Naive thymus-derived CD4-positive, alpha-beta T cell (primary cell): ENCODE measurements around the gene EXD3. TPM values are rescaled to one million over a fixed set of nuclear protein-coding genes. Genes with fewer than 3 reads are reported as not detected.

Experiments used
- ATAC-seq: fragments of 150-1000 bp; cut with Tn5 transposase; 2 replicates; pipeline ENCODE4 v1.10.0; 2021; ENCODE audit warnings: mild to moderate bottlenecking, moderate library complexity
- CTCF ChIA-PET: fragments of 350-600 bp; sonication (Branson Sonifier 250); formaldehyde crosslinking; loops from one replicate; lab custom pipeline; 2021; ENCODE audit warnings: antibody characterized with exemption; lab: Charles Lee
- POLR2A ChIA-PET: fragments of 350-600 bp; sonication (Branson Sonifier 250); formaldehyde crosslinking; loops from one replicate; lab custom pipeline; 2021; ENCODE audit warnings: antibody characterized with exemption, inconsistent platforms; lab: Charles Lee
- DNase-seq, 9 donors: peaks; one replicate each; pipeline versions ENCODE4 v3.0.0 to v3.0.0-alpha.2; 2020 to 2022; ENCODE audit warnings: mixed read lengths in 1 of 9
- H3K27ac ChIP-seq: one replicate; pipeline ENCODE4 v1.7.0; 2013; ENCODE audit warnings: mild to moderate bottlenecking, low read depth, low read length, moderate library complexity
- H3K27me3 ChIP-seq, 2 donors: one replicate each; pipeline ENCODE4 v1.7.0; 2013; ENCODE audit warnings: low read length in 2 of 2, mild to moderate bottlenecking in 2 of 2, moderate library complexity in 2 of 2; ENCODE audit not compliant: control insufficient read depth in 2 of 2, insufficient read depth in 2 of 2
- H3K36me3 ChIP-seq, 3 experiments: 1 replicate in 2 of 3; 2 replicates in 1 of 3; pipeline ENCODE4 v1.7.0; 2013; ENCODE audit warnings: low read length in 3 of 3, mild to moderate bottlenecking in 3 of 3, moderate library complexity in 1 of 3; ENCODE audit not compliant: insufficient read depth in 3 of 3, control insufficient read depth in 2 of 3
- H3K4me1 ChIP-seq, 2 donors: one replicate each; pipeline ENCODE4 v1.7.0; 2013; ENCODE audit warnings: low read length in 2 of 2, mild to moderate bottlenecking in 2 of 2, moderate library complexity in 1 of 2; ENCODE audit not compliant: control insufficient read depth in 2 of 2, insufficient read depth in 2 of 2
- H3K4me3 ChIP-seq: 2 replicates; pipeline ENCODE4 v1.7.0; 2013; ENCODE audit warnings: mild to moderate bottlenecking, low read length
- H3K9me3 ChIP-seq, 3 experiments: 1 replicate in 2 of 3; 2 replicates in 1 of 3; pipeline ENCODE4 v1.7.0; 2013; ENCODE audit warnings: low read length in 3 of 3; ENCODE audit not compliant: control insufficient read depth in 2 of 3
- H3K27ac Mint-ChIP-seq, 9 donors: one replicate each; pipeline ENCODE4 v1.8.0; 2020 to 2022; ENCODE audit warnings: mixed read lengths in 9 of 9, mild to moderate bottlenecking in 8 of 9, moderate library complexity in 5 of 9, inconsistent platforms in 2 of 9
- H3K27me3 Mint-ChIP-seq, 5 donors: one replicate each; pipeline ENCODE4 v1.8.0; 2021 to 2022; ENCODE audit warnings: mixed read lengths in 5 of 5, mild to moderate bottlenecking in 1 of 5
- H3K36me3 Mint-ChIP-seq, 5 donors: one replicate each; pipeline ENCODE4 v1.8.0; 2020 to 2022; ENCODE audit warnings: mixed read lengths in 5 of 5, mild to moderate bottlenecking in 3 of 5, inconsistent platforms in 1 of 5
- H3K4me1 Mint-ChIP-seq, 7 donors: one replicate each; pipeline ENCODE4 v1.8.0; 2020 to 2022; ENCODE audit warnings: mixed read lengths in 7 of 7, mild to moderate bottlenecking in 3 of 7, inconsistent platforms in 1 of 7
- H3K4me3 Mint-ChIP-seq, 10 donors: one replicate each; pipeline ENCODE4 v1.8.0; 2020 to 2022; ENCODE audit warnings: mild to moderate bottlenecking in 10 of 10, mixed read lengths in 10 of 10, moderate library complexity in 6 of 10, inconsistent platforms in 2 of 10
- H3K9me3 Mint-ChIP-seq, 11 donors: one replicate each; pipeline ENCODE4 v1.8.0; 2020 to 2022; ENCODE audit warnings: mixed read lengths in 11 of 11, mild to moderate bottlenecking in 4 of 11, inconsistent platforms in 1 of 11, moderate library complexity in 1 of 11
- intact Hi-C, 2 donors: fragments of 100-400 bp; cut with micrococcal nuclease; formaldehyde crosslinking; loops; one replicate each; pipeline ENCODE4 v1.15.1; 2023
- polyA plus RNA-seq, 2 donors: library from polyadenylated mRNA; unstranded; fragments of 300-500 nt; fragmentation: Illumina TruSeq; gene quantifications; one replicate each; pipeline ENCODE4 v1.2.3, GENCODE V29; 2021
- total RNA-seq, 6 experiments: library from RNA in 5 of 6; stranded (reverse) in 5 of 6; gene quantifications; 1 replicate in 5 of 6; 2 replicates in 1 of 6; pipeline ENCODE4 v1.2.3 and lab custom pipeline; 2021 to 2026

EXD3 gene
- total and polyA plus RNA-seq, 7 experiments from 2014 or later, result 3.5 to 27.2 (median 23.4) TPM

- no peaks in the 10 kb centered on the region for H3K36me3 ChIP-seq
- H3K27me3 ChIP-seq, result no peaks in the 10 kb centered on the region
- Mint-ChIP-seq H3K9me3 (no peaks in the 10 kb centered on the region), H3K36me3 (no peaks in the 10 kb centered on the region), H3K27me3 (peaks cover 0 to 3% (median 0%) of the 10 kb centered on the region in 5 donors), H3K4me3 (peak overlapping the region in 2 of 10 donors; percentile 35 to 63), H3K27ac (no peak overlapping the region), H3K4me1 (peaks cover 0 to 7% (median 5%) of the 10 kb centered on the region in 7 donors)
- DNase-seq, result no peak
- intact Hi-C loops, result no loop called here
- peaks cover 0 to 10% of the 10 kb centered on the region in 2 donors for H3K4me1 ChIP-seq
- ChIA-PET CTCF (no interaction called here), POLR2A (no interaction called here)
- no peak overlapping the region for H3K27ac ChIP-seq
- H3K4me3 ChIP-seq, result no peak overlapping the region
- ATAC-seq, result no peak
- H3K9me3 ChIP-seq, result no peaks in the 10 kb centered on the region
Observed at GRCh38 chr9:137317021-137317717, 105.8 kb downstream of the EXD3 start.

DNA sequence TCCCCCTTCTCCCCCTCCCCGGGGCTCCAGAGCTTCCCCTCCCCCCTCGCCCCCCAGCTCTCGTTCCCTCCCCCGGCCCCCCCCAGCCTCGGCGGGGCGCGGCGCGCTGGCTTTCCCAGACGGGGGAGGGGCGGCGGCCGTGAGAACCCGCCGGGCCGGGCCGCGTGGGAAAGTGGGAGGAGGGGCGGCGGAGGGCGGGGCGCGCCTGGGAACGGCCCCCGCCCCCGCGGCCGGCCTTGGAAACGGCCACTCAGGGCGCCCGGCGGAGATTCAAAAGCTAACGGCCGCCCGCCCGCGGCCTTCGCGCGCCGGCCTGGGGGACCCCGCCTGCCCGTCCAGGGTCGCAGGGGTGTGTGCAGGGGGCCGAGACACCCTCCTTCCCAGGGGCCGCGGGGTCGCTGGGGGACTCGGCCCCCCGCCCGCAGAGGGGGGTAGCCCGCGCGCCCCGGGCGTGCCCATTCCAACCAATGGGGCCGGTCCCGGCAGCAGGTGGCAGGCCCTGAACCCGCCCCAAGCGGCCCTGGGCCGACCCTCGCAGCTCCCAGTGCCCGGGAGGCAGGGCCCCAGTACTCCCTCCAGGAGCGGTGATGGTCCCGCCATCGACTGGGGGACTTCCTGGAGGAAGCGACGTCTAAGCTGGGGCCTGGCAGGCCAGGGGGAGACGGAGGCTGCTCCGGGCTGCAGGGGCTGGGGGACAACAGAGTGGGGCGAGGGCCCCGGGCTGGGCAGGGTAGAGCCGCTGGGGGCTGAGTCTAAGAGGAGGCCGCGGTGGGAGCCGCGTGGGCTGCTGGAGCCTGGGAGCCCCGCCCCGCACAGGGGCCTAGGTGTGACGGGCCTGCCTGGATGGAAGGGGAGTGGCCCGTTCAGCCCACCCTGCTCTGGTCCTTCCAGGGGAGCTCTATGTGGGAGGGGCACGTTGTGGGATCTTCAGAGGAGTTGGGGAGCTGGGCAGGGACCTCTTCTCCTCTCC is 106.7 kb downstream of the EXD3 start:
- Histone ChIP-seq H3K36me3 (no peaks in the 10 kb centered on the region), H3K9me3 (no peaks in the 10 kb centered on the region), H3K27ac (no peak overlapping the region), H3K27me3 (no peaks in the 10 kb centered on the region), H3K4me1 (peaks cover 0 to 10% of the 10 kb centered on the region in 2 donors), H3K4me3 (no peak overlapping the region)
- ATAC-seq (peak; percentile 12), DNase-seq (peak in 1 of 9 donors; percentile 15)
- intact Hi-C loops, result no loop called here
- no peaks in the 10 kb centered on the region for H3K36me3 Mint-ChIP-seq
- ChIA-PET POLR2A (no interaction called here), CTCF (no interaction called here)
- peaks cover 0 to 7% (median 5%) of the 10 kb centered on the region in 7 donors for H3K4me1 Mint-ChIP-seq
- peak overlapping the region in 2 of 10 donors; percentile 35 to 63 for H3K4me3 Mint-ChIP-seq
- H3K27ac Mint-ChIP-seq, result no peak overlapping the region
- H3K9me3 Mint-ChIP-seq, result no peaks in the 10 kb centered on the region
- H3K27me3 Mint-ChIP-seq, result peaks cover 0 to 3% (median 0%) of the 10 kb centered on the region in 5 donors

- Mint-ChIP-seq H3K27ac (no peak overlapping the region), H3K27me3 (peaks cover 0 to 3% (median 0%) of the 10 kb centered on the region in 5 donors), H3K4me1 (peaks cover 0 to 7% (median 3%) of the 10 kb centered on the region in 7 donors), H3K9me3 (no peaks in the 10 kb centered on the region), H3K4me3 (peak overlapping the region in 1 of 10 donors; percentile 26), H3K36me3 (no peaks in the 10 kb centered on the region)
- ATAC-seq, result no peak
- ChIA-PET CTCF (no interaction called here), POLR2A (no interaction called here)
- H3K9me3 ChIP-seq, result no peaks in the 10 kb centered on the region
- no peak for DNase-seq
- intact Hi-C loops, result no loop called here
- no peaks in the 10 kb centered on the region for H3K27me3 ChIP-seq
- H3K36me3 ChIP-seq, result no peaks in the 10 kb centered on the region
- H3K27ac ChIP-seq, result no peak overlapping the region
- H3K4me3 ChIP-seq, result no peak overlapping the region
- H3K4me1 ChIP-seq, result peaks cover 0 to 5% of the 10 kb centered on the region in 2 donors
Observed at GRCh38 chr9:137315581-137316011, 107.4 kb downstream of the EXD3 start.

DNA sequence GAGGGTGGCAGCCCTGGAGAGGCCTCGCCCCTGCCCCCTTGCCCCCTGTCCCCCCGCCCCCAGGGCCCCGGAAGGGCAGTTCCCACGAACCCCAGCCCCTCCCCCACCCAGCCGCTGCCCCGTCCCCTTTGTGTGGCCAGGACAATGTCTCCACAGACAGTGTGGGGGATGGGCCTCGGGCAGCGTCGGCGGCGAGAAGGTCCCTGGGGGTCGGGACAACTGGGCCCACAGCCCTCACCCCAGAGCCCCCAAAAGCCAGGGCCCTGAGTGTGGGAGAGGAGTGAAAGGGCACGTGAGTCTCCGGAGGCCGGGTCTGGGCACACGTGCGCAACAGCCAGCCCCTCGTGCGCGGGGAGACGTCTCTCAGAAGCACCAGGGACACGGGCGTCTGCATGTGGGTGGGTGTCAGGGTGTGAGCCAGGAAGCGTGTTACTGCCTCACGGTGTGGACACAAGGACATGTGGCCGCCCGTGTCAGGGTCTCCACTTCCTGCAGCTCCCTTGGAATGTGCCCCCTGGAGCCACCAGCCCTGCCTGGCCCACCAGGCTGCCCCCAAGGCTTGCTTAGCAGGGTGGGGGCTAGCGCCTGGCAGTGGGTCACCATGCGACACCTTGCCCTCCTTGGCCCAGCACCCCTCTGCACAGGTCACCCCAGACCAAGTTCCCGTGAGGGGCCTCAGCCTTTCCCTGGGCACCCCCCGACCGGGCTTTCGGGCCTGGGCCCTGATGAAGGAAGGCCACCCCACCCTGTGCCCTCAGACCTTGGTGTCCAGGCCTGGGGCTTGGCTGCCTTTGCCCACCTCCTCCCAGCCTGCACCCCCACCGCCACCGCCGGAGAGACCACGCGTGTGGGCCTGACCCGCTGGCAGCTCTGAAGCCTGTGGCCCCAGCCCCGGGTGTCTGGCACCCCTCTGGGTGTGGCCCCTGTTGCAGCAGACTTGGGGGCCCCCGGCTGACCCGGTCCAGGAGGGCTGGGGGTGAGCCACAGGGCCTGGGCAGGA is 108.1 kb downstream of the EXD3 start:
- Mint-ChIP-seq H3K4me1 (peaks cover 0 to 6% (median 0%) of the 10 kb centered on the region in 7 donors), H3K9me3 (no peaks in the 10 kb centered on the region), H3K4me3 (peak overlapping the region in 1 of 10 donors; percentile 38), H3K27me3 (peaks cover 0 to 3% (median 0%) of the 10 kb centered on the region in 5 donors), H3K36me3 (no peaks in the 10 kb centered on the region), H3K27ac (no peak overlapping the region)
- no peak overlapping the region for H3K27ac ChIP-seq
- POLR2A ChIA-PET, result no interaction called here
- no peaks in the 10 kb centered on the region for H3K27me3 ChIP-seq
- H3K4me3 ChIP-seq, result no peak overlapping the region
- H3K36me3 ChIP-seq, result no peaks in the 10 kb centered on the region
- no peaks in the 10 kb centered on the region for H3K9me3 ChIP-seq
- no peaks in the 10 kb centered on the region for H3K4me1 ChIP-seq
- DNase-seq (peak in 1 of 9 donors; percentile 8), ATAC-seq (no peak)
- intact Hi-C loops, result no loop called here
- CTCF ChIA-PET, result no interaction called here

- Histone ChIP-seq H3K36me3 (no peaks in the 10 kb centered on the region), H3K27me3 (no peaks in the 10 kb centered on the region), H3K4me1 (no peaks in the 10 kb centered on the region), H3K9me3 (no peaks in the 10 kb centered on the region), H3K4me3 (no peak overlapping the region), H3K27ac (no peak overlapping the region)
- intact Hi-C loops, result no loop called here
- Mint-ChIP-seq H3K4me3 (peak overlapping the region in 1 of 10 donors; percentile 38), H3K9me3 (no peaks in the 10 kb centered on the region), H3K36me3 (no peaks in the 10 kb centered on the region), H3K27ac (no peak overlapping the region), H3K4me1 (peaks cover 0 to 2% (median 0%) of the 10 kb centered on the region in 7 donors), H3K27me3 (peaks cover 0 to 3% (median 0%) of the 10 kb centered on the region in 5 donors)
- ChIA-PET POLR2A (no interaction called here), CTCF (no interaction called here)
- DNase-seq, result no peak
- no peak for ATAC-seq
Observed at GRCh38 chr9:137313956-137314560, 108.9 kb downstream of the EXD3 start.
